ENCODE results near the gene GHRL.

GRCh38 chr3:10337323-10338163 is 44.8 kb upstream of the GHRL start:
- TF ChIP-seq POLR2AphosphoS5 (IDR thresholded peaks at IDR 0.05) (no peak), CTCF (IDR thresholded peaks at IDR 0.05) (no peak)

Measured in upper lobe of left lung (tissue), 4 donors.